Ishikawa (cell line): Measurements from ENCODE around the gene KDM2B.

Source experiments
- CEBPB ChIP-seq: IDR thresholded peaks from 2 replicates; pipeline ENCODE4 v1.6.1; 2012
- CREB1 ChIP-seq: IDR thresholded peaks from 2 replicates; pipeline ENCODE4 v1.6.1; 2012; ENCODE audit warnings: low read depth
- EGR1 ChIP-seq: IDR thresholded peaks from 2 replicates; pipeline ENCODE4 v1.6.1; 2012
- EP300 ChIP-seq: IDR thresholded peaks from 2 replicates; pipeline ENCODE4 v1.6.1; 2012; ENCODE audit warnings: borderline replicate concordance
- FOXM1 ChIP-seq: IDR thresholded peaks from 2 replicates; pipeline ENCODE4 v1.6.1; 2012; ENCODE audit warnings: low read depth, borderline replicate concordance
- NFIC ChIP-seq: IDR thresholded peaks from 2 replicates; pipeline ENCODE4 v1.6.1; 2012
- RAD21 ChIP-seq: IDR thresholded peaks from 2 replicates; pipeline ENCODE4 v1.6.1; 2012; ENCODE audit warnings: low read depth
- REST ChIP-seq: IDR thresholded peaks from 2 replicates; pipeline ENCODE4 v1.6.1; 2012; ENCODE audit warnings: low read depth, mild to moderate bottlenecking
- TAF1 ChIP-seq: IDR thresholded peaks from 2 replicates; pipeline ENCODE4 v1.6.1; 2012; ENCODE audit warnings: low read depth, mild to moderate bottlenecking
- TCF12 ChIP-seq: IDR thresholded peaks from 2 replicates; pipeline ENCODE4 v1.6.1; 2012; ENCODE audit warnings: low read depth
- TEAD4 ChIP-seq: IDR thresholded peaks from 2 replicates; pipeline ENCODE4 v1.6.1; 2012
- YY1 ChIP-seq: IDR thresholded peaks from 2 replicates; pipeline ENCODE4 v1.6.1; 2012; ENCODE audit warnings: low read depth
- ZBTB7A ChIP-seq: IDR thresholded peaks from 2 replicates; pipeline ENCODE4 v1.6.1; 2012; ENCODE audit warnings: low read depth
- TF ChIP-seq, protein P1 (sequence below): IDR thresholded peaks from 2 replicates; pipeline ENCODE4 v1.6.1; 2012
- TF ChIP-seq, protein P2 (sequence below): IDR thresholded peaks from 2 replicates; pipeline ENCODE4 v1.6.1; 2012

KDM2B gene

DNA sequence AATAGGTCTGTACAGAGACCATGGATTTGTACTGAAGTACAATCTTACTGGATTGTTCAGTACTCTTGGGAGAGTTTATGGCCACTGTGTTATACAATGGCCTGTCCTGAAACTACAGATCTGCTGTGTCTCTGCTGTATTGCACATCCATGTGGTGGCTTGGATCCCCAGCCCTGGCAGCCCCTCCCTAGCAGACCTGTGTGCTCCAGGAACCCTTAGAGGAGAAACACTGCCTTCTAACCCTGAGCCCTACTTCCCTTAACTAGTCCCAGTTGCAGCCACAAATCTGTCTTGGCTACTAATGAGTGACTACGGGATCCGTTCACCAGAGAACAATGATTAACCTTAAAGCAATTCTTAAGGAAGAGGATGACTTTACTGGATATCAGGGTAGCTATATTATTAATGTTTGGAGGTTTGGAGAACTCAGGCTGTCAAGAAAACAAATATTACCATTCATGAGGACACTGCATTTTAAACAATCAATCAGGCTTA lies 153.2 kb downstream of the KDM2B start:
- TF ChIP-seq NFIC (no peak), RAD21 (no peak), EGR1 (no peak), REST (no peak)
- TF ChIP-seq, protein P1, sequence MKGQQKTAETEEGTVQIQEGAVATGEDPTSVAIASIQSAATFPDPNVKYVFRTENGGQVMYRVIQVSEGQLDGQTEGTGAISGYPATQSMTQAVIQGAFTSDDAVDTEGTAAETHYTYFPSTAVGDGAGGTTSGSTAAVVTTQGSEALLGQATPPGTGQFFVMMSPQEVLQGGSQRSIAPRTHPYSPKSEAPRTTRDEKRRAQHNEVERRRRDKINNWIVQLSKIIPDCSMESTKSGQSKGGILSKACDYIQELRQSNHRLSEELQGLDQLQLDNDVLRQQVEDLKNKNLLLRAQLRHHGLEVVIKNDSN: no peak

- TF ChIP-seq TAF1: no peak
- no peak for TF ChIP-seq EP300
- TF ChIP-seq, protein P2, sequence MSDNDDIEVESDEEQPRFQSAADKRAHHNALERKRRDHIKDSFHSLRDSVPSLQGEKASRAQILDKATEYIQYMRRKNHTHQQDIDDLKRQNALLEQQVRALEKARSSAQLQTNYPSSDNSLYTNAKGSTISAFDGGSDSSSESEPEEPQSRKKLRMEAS: no peak
- no peak for TF ChIP-seq RAD21
- TF ChIP-seq TEAD4: no peak
These were observed 156.2 kb downstream of the KDM2B start for GRCh38 chr12:121424624-121424975.

- TF ChIP-seq TAF1 (no peak), NFIC (no peak), YY1 (no peak), TCF12 (no peak), RAD21 (no peak), EP300 (no peak), FOXM1 (no peak), EGR1 (no peak), ZBTB7A (no peak), CEBPB (no peak), REST (no peak), CREB1 (no peak)
- TF ChIP-seq, protein P1: no peak
These were observed 156.9 kb downstream of the KDM2B start for GRCh38 chr12:121423682-121424623.

GRCh38 chr12:121423253-121423652 lies 157.6 kb downstream of the KDM2B start:
- TF ChIP-seq, protein P1: no peak
- TF ChIP-seq YY1 (no peak), TAF1 (no peak), FOXM1 (no peak), RAD21 (no peak), CREB1 (no peak), TCF12 (no peak), ZBTB7A (no peak)
- TF ChIP-seq, protein P2: no peak

GRCh38 chr12:121420109-121420508 lies 160.7 kb downstream of the KDM2B start:
- TF ChIP-seq YY1 (no peak), TCF12 (no peak), TEAD4 (no peak), TAF1 (no peak), FOXM1 (no peak), NFIC (no peak), CEBPB (no peak), EGR1 (no peak), ZBTB7A (no peak), RAD21 (no peak), EP300 (no peak), REST (no peak), CREB1 (no peak)
- TF ChIP-seq, protein P1: no peak
- TF ChIP-seq, protein P2: no peak
